DMS153 treated with DMSO at 0.1 percent for 48 hours (cell line): ENCODE results near the gene MROH8.

Experiments used
- DNase-seq: peaks from one replicate; lab custom pipeline; 2025; ENCODE audit not compliant: unreplicated experiment; lab: John Stamatoyannopoulos, UW

The MROH8 gene

DNA sequence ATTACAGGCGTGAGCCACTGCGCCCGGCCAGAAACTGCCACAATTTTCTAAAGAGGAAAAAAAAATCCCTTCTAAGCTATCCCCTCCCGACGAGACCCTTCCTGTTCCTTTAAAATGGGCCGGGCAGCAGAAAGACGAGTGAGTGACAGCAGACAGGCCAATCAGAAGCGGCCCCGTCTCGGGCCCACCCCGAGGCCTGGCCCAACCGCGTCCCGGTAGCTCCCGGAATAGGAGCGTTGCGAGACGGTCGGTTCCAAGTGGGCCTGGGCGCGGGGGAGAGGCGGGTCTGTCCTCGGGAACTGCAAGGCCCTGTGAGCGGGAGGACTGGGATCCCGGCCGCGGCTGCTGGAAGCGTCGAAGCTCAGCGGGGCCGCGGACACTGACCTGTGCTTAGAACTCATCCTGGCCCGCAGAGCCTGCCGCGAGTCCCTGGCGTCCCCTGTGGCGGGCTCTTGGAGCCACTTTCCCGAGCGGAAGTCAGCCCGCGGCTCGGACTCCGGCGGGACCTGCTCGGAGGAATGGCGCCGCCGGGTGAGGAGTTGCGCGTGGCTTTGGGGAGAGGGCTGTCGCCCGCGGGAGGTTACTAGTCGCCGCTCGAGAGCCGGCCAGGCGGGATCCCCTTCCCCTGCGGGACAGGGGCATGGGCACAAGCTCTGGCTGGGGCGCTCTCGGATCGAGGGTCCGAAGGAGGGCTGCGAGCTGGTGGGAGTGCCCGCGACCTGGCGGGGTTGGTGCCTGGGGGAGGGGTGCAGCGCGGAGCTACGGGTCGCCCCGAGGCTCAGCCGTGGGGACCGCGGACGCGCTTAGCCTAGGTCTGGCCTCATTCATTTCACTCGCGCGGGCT lies at the start of gene MROH8, which contains the start of gene RPN2:
Gene MROH8, minus strand, starts transcription at position 710 of the 844 bp plus-strand sequence.
Gene RPN2, plus strand, starts transcription at position 492 of the 844 bp plus-strand sequence. Its CDS starts 27 bp downstream, at position 519.
- DNase-seq = peak; percentile 83

GRCh38 chr20:37228656-37229055 lies 49.3 kb upstream of the MROH8 start:
- no peak for DNase-seq

- DNase-seq = no peak
Observed at GRCh38 chr20:37228082-37228481, 48.7 kb upstream of the MROH8 start.

DNA sequence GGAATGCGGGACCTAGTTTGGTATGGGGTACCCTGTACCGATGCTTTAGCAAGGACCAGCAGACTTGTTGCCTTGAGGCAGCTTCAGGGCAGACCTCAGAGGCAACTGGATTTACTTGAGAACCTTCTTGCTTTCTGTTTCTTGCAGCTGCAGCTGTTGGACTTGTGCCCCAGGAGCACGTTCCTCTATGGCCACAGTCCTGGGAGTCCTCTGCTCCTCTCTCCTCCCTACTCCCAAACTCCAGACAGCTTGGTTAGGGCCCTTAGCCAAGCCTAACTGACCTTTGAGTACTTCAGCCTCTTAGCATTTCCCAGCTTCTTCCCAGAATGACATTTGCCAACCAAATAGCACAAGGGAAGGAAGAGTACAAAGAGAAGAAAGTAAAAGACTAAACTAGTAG lies 47.5 kb upstream of the MROH8 start:
- no peak for DNase-seq

- no peak for DNase-seq
Observed at GRCh38 chr20:37225146-37225545, 45.8 kb upstream of the MROH8 start.

DNA sequence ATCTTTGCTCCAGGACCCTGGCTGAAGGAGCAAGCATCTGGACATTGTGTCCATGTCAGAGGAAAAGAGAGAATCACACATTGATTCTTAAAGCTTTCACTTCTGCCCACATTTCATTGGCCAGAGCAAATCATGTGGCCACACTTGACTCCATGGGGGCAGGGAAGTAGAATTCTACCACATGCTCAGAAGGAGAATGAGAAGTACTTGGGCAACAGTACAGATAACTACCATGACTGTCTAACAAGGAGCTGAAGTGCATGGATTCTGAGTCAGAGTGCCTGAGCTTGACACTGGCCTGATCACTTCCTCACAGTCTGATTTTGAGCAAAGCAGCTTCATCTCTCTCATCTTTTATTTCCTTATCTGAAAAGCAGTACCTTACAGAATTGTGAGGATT lies 43.7 kb upstream of the MROH8 start:
- DNase-seq = no peak

DNA sequence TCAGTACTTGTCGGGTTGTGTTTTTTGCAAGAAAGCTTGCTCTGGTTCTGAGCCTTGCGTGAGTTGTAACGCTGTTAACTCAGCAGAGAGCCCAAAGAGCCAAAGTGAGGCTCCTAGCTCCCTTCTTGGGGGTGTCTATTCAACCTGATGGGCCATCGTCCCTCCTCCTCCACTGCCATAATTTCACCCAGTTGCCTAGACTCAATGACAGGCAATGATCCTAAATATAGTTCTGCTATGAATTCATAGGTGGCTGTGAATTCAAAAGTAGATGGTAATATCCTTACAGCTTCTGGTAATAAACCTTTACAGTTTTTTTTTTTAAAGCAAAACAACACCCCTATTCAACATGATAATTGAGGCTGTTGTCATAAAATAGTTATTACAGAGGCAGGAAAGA lies 42.7 kb upstream of the MROH8 start:
- DNase-seq = no peak

GRCh38 chr20:37220731-37221130 lies 41.4 kb upstream of the MROH8 start:
- no peak for DNase-seq

GRCh38 chr20:37219751-37220668 lies 40.7 kb upstream of the MROH8 start:
- no peak for DNase-seq

DNA sequence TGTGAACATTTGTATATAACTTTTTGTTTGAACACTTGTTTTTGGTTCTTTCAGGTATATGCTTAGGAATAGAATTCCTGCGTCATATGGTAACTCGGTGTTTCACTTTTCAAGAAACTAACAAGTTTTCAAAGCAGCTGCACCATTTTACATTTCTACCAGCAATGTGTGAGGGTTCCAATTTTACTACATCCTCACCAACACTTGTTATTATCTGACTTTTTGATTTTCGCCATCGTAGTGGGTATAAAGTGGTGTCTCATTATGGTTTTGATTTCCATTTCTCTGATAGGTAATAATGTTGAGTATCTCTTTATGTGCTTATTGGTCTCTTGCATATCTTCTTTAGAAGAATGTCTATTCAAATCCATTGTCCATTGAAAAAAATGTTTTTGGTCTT lies 39.6 kb upstream of the MROH8 start:
- no peak for DNase-seq

GRCh38 chr20:37218441-37218840 lies 39.1 kb upstream of the MROH8 start:
- no peak for DNase-seq

GRCh38 chr20:37209661-37210314 lies 30.4 kb upstream of the MROH8 start:
- DNase-seq = no peak

DNA sequence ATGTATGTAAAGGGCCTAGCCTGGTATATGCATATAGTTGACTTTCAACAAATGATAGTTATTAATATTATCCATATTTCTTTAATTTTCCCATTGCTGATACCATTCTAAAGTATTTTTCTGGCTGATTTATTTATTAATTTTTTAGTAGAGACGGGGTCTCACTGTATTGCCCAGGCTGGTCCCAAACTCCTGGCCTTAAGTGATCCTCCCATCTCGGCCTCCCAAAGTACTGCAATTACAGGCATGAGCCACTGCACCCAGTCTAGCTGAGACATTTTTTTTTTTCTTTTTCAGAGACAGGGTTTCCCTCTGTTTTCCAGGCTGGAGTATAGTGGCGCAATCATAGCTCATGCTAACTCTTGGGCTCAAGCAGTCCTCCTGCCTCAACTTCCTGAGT lies 29.8 kb upstream of the MROH8 start:
- no peak for DNase-seq

GRCh38 chr20:37207171-37207570 lies 27.8 kb upstream of the MROH8 start:
- DNase-seq = no peak

DNA sequence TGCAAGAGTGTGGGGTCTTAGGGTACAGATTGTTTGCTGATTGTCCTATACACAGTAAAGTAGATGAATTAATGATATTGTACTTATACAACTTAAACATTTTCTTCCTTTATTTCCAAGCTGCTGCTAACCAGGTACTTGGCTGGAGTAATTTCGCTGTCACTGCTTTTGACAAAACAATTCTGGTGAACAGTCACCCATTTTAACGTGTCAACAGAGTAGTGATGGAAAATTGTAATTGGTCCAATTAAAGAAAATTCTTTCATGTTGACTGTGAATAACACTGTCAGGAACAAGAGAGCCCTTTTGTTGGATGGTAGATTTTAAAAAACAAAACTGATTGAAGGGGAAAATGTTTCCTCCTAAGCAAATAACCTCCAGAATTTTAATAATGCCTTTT lies 26.4 kb upstream of the MROH8 start:
- no peak for DNase-seq

- DNase-seq = no peak
Observed at GRCh38 chr20:37205130-37205529, 25.8 kb upstream of the MROH8 start.

- no peak for DNase-seq
Observed at GRCh38 chr20:37204056-37204455, 24.7 kb upstream of the MROH8 start.

- DNase-seq = no peak
Observed at GRCh38 chr20:37202267-37202943, 23.1 kb upstream of the MROH8 start.

DNA sequence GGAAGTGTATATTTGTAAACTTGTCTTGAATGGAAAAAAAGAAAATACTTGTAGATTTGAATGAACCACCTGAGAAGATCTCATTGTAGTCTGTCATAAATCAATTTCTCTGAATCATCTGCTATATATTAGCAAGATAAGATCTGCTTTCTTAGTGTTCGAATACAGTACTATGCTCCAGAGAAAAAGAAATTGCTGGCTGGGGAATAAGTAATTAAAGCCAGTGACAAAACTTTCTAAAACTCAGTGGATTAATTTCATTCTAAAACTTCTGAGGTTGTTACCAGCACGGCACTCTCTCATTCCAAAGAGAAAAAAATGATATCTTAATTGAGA lies 22.4 kb upstream of the MROH8 start:
- DNase-seq = no peak

DNA sequence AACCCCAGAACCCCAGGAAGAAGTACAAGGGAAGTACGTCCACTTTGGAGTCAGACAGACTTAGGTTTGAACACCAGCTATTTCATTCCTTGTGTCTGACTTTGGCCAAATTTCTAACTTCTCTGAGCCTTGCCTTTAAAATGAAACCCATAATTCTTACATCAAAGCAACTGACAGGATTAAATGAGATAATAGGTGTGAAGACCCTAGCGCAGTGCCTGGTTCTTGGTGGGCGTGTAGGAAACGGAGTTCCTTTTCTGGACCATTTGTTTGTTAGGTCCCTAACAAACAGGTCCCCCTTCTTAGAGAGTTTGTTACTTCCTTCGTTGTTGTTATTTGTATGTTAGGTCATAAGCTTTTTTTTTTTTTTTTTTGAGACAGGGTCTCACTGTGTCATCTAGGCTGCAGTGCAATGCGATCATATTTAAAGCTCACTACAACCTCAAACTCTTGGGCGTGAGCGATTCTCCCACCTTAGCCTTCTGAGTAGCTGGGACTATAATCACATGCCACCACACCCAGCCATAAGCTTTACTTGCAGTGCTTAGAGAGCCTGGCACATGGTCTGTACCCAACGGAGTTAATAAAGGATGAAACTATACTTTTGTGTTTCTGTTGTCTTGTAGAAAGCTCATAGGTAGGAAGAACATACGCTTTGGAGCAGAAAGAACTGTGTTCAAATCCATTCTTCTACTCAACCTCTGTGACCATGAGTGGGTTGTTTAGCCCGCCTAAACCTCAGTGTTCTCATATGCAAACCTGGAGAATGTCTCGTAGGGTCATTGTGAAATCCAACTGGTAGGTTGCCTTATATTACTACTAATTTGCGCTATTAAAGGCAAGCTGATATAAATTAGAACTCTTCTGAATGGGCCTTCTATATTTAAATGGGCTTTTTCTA lies 21.8 kb upstream of the MROH8 start:
- no peak for DNase-seq
